Islet precursor cell (in vitro differentiated cells): ENCODE measurements around the gene AHCYL2.
"Not testable (repeated sequence)": the region's sequence is repeated elsewhere in the genome, so short reads cannot be mapped to it uniquely, and the experiment has no call there.

Source experiments
- DNase-seq: peaks from one replicate; pipeline ENCODE4 v3.0.0-alpha.2; 2018

Gene AHCYL2

GRCh38 chr7:129433847-129434674, 209.2 kb downstream of the AHCYL2 start, which contains the start of gene STRIP2:
Gene STRIP2, plus strand, starts transcription at chr7:129434432. Its CDS starts 41 bp downstream, at chr7:129434473.
- DNase-seq: peak; percentile 95

GRCh38 chr7:129434675-129435318, 210.0 kb downstream of the AHCYL2 start:
- peak; percentile 66 for DNase-seq

DNA sequence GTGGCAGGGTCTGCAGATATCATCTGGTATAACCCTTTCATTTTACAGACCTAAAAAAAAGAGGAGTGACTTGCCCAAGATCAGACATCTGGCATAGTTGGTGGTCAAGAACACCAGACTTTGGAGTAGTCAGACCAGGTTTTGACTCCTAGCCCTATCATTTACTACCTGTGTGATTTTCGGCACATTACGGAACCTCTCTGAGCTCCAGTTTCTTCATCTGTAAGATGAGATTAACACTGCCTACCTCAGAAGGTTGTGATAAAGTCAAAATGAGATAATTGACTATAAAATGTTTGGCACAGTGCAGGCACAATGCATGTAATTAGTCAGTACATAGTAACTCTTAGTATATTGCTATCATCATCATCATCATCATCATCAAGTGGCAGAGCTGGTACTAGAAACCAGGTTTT, 210.6 kb downstream of the AHCYL2 start:
- no peak for DNase-seq

GRCh38 chr7:129436335-129436923, 211.6 kb downstream of the AHCYL2 start:
- no peak for DNase-seq

DNA sequence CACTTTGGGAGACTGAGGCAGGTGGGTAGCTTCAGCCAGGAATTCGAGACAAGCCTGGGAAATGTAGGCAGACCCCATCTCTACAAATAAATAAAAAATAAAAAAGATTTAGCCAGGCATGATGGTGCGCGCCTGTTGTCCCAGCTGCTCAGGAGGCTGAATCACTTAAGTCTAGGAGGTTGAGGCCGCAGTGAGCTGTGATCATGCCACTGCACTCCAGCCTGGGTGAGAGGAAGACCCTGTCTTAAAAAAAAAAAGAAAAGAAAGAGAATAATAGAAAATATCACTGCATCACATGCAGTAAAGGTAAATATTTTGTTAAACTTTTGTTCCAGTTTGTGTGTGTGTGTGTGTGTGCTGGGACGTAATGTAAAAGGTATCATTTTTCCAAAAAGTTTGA, 212.4 kb downstream of the AHCYL2 start:
- DNase-seq: no peak

DNA sequence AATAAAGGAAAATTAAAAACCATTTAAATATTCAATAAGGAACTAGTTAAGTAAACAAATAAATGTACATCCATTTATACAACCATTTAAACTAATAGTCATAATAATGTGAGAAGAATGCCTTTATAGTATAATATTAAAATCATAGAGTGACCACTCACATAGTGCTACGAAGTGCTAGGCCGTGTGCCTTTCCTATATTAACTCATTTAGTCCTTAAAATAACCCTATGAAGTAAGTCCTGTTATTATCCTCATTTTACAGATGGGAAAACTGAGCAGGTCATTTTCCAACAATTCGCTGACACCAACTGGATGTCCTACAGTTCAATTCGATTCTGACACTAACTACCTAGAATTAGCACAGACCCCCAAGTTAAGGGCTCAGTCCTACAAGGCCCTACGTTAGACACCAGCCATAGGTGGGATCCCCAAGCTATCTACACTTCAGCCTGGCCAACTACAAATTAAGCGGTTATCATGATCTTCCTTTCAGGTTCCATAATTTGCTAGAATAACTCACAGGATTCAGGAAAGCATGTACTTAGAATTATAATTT, 213.5 kb downstream of the AHCYL2 start:
- DNase-seq: no peak

DNA sequence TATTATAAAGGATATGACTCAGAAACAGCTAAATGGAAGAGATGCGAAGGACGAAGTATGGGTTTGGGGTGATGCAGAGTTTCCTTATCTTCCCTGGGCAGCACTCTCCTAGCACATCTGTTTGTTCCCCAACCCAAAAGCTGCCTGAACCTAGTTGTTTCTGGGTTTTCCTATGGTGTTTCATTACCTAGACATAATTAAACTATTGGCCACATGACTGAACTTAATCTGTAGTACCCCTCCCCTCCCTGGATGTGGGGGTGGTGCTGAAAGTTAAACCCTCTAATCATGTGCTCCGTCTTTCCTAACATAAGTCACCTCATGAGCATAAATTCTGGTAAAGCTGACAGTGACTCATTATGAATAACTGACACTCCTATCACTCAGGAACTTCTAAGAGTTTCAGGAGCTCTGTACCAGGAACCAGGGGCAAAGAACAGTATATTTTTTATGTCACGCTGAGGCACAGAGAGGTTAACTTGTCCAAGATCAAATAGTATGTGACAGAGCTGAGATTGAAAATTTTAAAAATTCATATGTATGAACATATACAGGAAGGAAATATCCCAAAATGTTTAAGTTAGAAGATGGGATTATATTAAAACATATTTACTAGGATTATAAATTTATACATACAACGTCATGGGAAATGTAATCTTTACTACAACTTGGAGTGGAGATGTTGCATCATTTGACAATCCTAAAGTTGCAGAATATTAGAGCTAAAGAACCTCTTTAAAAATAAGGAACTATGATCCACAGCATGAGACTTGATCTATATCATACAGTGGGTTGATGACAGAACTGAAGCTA, 214.2 kb downstream of the AHCYL2 start:
- DNase-seq: no peak

DNA sequence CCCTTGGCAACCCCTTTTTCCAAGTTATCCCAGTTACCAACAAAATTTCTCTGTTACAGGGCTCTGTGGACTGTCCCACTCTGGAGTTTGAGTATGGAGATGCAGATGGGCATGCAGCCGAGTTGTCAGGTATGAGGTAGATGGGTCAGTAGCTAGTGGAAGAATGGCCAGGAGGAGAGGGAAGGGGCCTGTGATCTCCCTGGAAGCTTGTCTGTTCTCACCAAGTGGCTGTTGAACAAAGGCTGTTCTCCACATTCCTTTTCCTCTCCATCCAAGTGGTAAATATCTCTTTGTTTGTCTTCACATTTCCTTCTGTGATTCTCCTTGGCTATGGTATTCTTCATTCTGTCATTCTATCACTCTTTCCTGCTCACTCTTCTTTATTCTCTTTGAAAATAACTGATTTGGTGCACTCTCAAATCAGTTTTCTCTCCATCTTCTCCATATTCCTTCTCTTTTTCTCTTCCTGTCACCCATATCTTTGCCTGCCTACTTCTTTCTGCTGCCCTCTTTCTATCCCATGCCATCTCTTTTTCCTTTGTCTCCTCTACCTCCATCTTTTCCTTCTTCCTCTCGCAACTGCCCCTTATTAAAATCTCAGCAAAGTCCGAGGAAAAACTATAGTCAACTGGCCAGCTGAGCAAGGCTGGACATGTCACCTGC, 215.3 kb downstream of the AHCYL2 start:
- DNase-seq: no peak

DNA sequence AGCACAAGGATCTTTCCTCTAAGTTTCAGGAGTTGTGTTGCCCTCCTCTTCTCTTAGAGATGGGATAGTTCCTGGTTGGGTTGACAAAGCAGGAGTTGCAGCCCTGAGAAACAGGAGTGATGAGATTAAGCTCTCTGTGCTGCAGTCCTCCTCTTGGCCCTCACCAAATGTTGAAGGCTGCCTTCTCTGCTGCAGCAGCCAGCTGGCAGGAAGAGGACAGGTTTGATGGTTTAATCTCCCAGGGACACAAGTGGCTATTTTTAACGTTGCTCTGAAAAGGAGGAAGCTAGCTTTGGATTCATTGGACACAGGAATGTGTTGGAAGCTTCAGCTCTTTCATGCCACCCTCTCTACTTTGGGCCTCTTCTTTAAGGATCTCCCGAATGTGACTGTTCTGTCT, 218.8 kb downstream of the AHCYL2 start:
- DNase-seq: no peak

DNA sequence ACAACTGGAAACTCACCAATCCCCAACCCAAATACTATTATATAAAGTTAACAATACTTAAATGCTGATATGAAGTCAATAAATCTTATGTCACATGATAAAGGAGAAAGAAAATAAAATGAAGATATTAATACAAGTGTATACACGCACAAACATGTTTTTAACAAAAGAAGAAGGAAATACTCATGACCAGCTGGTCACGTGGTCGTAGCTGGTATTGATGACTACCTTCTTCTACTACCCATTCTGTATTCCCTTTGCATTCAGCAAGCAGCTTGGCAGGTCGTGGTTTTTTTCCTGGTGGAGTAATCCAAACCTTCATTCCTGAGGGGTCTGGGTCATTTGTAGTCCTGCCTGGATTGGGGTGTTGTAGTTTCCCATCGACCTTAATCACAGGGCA, 219.9 kb downstream of the AHCYL2 start:
- not testable (repeated sequence) for DNase-seq

GRCh38 chr7:129446925-129447324, 222.1 kb downstream of the AHCYL2 start:
- DNase-seq: not testable (repeated sequence)

DNA sequence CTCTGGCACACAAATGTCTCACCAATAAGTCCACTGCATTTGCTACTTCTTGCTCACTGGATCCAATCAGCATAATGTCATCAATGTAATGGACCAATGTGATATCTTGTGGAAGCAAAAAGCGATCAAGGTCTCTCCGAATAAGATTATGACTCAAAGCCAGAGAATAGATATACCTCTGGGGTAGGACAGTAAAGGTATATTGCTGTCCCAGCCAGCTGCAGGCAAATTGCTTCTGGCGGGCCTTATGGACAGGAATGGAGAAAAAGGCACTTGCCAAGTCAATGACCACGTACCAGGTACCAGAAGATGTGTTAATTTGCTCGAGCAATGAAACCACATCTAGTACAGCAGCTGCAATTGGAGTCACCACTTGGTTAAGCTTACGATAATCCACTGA, 222.6 kb downstream of the AHCYL2 start:
- DNase-seq: not testable (repeated sequence)

- not testable (repeated sequence) for DNase-seq
These were observed 223.8 kb downstream of the AHCYL2 start for GRCh38 chr7:129448608-129449007.

DNA sequence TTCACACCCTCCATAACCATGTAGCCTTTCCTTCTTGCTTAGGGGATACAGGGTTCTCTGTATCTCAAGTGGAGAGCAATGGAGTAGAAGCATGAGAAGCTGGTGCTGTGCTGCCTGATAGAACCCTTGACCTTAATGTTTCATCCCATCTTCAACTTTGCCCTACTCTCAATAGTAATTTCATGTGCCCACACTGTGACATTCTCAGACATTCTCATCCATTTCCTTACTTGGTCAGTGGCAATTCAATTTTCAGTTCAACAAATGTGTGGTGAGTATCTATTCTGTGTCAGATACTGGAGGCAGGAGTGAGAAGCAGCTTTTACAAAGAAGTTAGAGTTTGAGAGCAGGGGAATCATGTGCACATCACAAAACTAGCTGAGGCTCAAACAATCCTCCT, 225.5 kb downstream of the AHCYL2 start:
- DNase-seq: no peak

DNA sequence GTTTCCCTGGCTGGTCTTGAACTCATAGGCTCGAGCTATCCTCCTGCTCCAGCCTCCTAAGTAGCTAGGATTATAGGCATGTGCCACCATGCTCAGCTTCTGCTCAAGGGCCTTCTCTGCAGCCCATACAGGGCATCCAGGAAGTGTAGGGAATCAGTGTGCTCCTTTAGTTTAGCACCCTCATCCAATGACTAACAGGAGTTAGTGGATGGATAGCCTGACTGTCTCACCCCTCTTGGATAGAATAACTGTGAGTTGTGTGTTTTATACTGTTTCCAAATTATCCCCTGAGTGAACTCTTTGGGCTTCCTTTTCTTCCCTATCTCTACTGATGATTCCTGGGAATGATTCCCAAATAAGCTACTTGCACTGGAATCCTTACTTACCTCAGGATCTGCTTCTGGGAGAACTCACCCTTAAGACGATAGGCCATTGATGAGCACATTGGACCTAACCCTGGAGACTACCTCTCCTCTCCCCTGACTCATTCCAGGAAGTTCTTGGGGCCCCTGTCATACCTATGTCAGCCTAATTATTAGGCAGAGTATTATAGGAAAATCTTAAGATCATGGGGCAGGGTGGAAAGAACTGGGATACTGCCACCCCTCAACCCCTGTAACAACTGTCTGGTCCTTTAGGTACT, 227.9 kb downstream of the AHCYL2 start:
- DNase-seq: no peak

- DNase-seq: no peak
These were observed 228.8 kb downstream of the AHCYL2 start for GRCh38 chr7:129453510-129454248.

- peak; percentile 78 for DNase-seq
These were observed 229.4 kb downstream of the AHCYL2 start for GRCh38 chr7:129454249-129454551.

DNA sequence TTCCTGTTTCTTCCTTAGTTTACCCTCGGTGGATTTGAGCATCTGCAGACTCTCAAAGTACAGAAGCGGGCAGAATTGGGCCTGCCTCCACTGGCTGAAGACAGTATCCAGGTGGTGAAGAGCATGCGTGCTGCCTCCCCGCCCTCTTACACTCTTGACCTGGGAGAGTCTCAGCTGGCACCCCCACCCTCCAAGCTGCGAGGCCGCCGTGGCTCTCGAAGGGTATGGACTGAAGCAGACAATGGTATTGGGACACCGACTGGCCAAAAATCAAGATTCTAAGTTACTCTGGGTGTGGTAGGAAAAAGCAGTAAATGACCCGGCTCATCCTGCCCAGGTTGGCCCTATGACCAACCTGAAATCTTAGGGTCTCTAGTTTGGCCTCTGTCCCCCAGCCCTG, 231.6 kb downstream of the AHCYL2 start:
- DNase-seq: no peak

- DNase-seq: no peak
These were observed 232.3 kb downstream of the AHCYL2 start for GRCh38 chr7:129457101-129457500.

GRCh38 chr7:129458171-129458570, 233.3 kb downstream of the AHCYL2 start:
- no peak for DNase-seq

DNA sequence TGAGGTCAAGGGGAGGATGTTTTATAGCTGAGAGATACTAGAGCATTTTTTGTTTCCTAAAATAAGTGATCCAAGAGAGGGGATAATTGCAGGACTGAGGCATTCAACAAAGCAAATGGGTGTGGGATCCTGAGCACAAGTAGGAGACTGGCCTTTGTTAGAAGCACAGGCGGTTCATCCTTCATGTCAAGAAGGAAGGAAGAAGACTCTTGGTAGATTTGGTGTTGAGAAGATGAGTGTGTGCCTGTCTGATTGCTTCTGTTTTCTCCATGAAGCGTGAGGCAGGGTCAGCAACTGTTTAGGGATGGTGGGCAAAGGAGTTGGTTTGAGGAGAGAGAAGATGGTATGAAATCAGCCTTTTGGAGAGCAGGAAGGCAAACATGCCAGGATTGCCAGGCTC, 237.0 kb downstream of the AHCYL2 start:
- DNase-seq: no peak
